ENCODE measurements around the gene NAPA.

DNA sequence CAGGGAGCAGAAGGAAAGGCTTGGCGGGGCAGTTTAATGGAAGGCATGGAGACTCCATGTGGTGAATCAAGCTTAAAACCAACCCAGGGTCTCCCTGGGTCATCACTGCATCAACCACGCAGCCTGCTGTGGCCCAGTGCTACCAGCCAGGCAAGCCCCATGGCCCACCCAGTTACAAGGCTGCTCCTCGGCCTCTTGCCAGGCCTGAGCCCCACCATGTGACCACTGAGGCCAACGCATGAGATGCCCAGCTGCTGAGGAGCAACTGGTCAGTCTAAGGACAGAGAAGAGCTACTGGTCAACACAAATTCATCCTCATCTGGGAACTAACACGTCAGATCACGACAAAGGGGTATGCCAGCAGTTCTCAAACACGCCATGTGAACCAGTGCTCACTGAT, 15.5 kb downstream of the NAPA start:
- TF ChIP-seq CTCF (conservative IDR thresholded peaks at IDR 0.05; ENCODE audit: low read length) (no peak), EZH2phosphoT487 (IDR thresholded peaks at IDR 0.05; ENCODE audit: borderline replicate concordance) (no peak)

All from Loucy (cell line).